ACC112 (cell line): Measurements from ENCODE around the gene PTPRM.
A peak's percentile ranks its signal among the peaks of the same experiment; 100 is the strongest.

Experiments
- H2AFZ ChIP-seq: fragments of 200-600 bp; sonication (generic); one replicate; pipeline ENCODE4 v1.6.0; 2017; ENCODE audit warnings: antibody characterized with exemption, low read length; ENCODE audit not compliant: unreplicated experiment
- H3K27ac ChIP-seq: fragments of 200-600 bp; sonication (generic); 2 replicates; pipeline ENCODE4 v1.5.1; 2014; ENCODE audit warnings: low read depth, mild to moderate bottlenecking, antibody characterized with exemption, low read length, moderate library complexity
- H3K27me3 ChIP-seq: fragments of 200-600 bp; sonication (generic); 2 replicates; pipeline ENCODE4 v1.6.1; 2014; ENCODE audit warnings: mild to moderate bottlenecking, antibody characterized with exemption, low read length, moderate library complexity, mixed read lengths; ENCODE audit not compliant: insufficient read depth
- H3K36me3 ChIP-seq: fragments of 200-600 bp; sonication (generic); 2 replicates; pipeline ENCODE4 v1.6.1; 2016; ENCODE audit warnings: mild to moderate bottlenecking, antibody characterized with exemption, low read length, moderate library complexity, mixed read lengths; ENCODE audit not compliant: insufficient read depth
- H3K4me1 ChIP-seq: fragments of 200-600 bp; sonication (generic); one replicate; pipeline ENCODE4 v1.6.1; 2016; ENCODE audit warnings: low read length, mixed read lengths; ENCODE audit not compliant: insufficient read depth, unreplicated experiment, control insufficient read depth
- H3K4me3 ChIP-seq: fragments of 200-600 bp; sonication (generic); 2 replicates; pipeline ENCODE4 v1.5.1; 2014; ENCODE audit warnings: mild to moderate bottlenecking, low read depth, low read length
- H3K79me2 ChIP-seq: fragments of 200-600 bp; sonication (generic); one replicate; pipeline ENCODE4 v1.6.0; 2016; ENCODE audit warnings: low read length; ENCODE audit not compliant: control insufficient read depth, unreplicated experiment, insufficient read depth

The PTPRM gene

GRCh38 chr18:8296886-8297616 lies 729.9 kb downstream of the PTPRM start:
- H3K36me3 ChIP-seq, result no peaks in the 10 kb centered on the region
- no peaks in the 10 kb centered on the region for H3K79me2 ChIP-seq
- H2AFZ ChIP-seq, result no peak overlapping the region
- H3K27ac ChIP-seq, result no peak overlapping the region
- H3K4me3 ChIP-seq, result no peak overlapping the region
- H3K4me1 ChIP-seq, result peaks cover 15% of the 10 kb centered on the region
- no peaks in the 10 kb centered on the region for H3K27me3 ChIP-seq

- Histone ChIP-seq H3K79me2 (no peaks in the 10 kb centered on the region), H3K4me1 (peaks cover 19% of the 10 kb centered on the region), H2AFZ (no peak overlapping the region), H3K27me3 (no peaks in the 10 kb centered on the region), H3K4me3 (no peak overlapping the region), H3K36me3 (no peaks in the 10 kb centered on the region), H3K27ac (no peak overlapping the region)
Observed at GRCh38 chr18:8298186-8298585, 731.1 kb downstream of the PTPRM start.

GRCh38 chr18:8299054-8299980 lies 732.2 kb downstream of the PTPRM start:
- Histone ChIP-seq H3K79me2 (no peaks in the 10 kb centered on the region), H3K36me3 (no peaks in the 10 kb centered on the region), H3K27me3 (no peaks in the 10 kb centered on the region), H2AFZ (no peak overlapping the region), H3K4me3 (no peak overlapping the region), H3K4me1 (peaks cover 25% of the 10 kb centered on the region), H3K27ac (no peak overlapping the region)

- H3K27me3 ChIP-seq, result no peaks in the 10 kb centered on the region
- no peak overlapping the region for H3K4me3 ChIP-seq
- H3K79me2 ChIP-seq, result no peaks in the 10 kb centered on the region
- H3K4me1 ChIP-seq, result peaks cover 25% of the 10 kb centered on the region
- no peak overlapping the region for H3K27ac ChIP-seq
- no peak overlapping the region for H2AFZ ChIP-seq
- H3K36me3 ChIP-seq, result no peaks in the 10 kb centered on the region
Observed at GRCh38 chr18:8300751-8301410, 733.8 kb downstream of the PTPRM start.

GRCh38 chr18:8301427-8302172 lies 734.5 kb downstream of the PTPRM start:
- H3K27me3 ChIP-seq, result no peaks in the 10 kb centered on the region
- H2AFZ ChIP-seq, result no peak overlapping the region
- H3K4me3 ChIP-seq, result no peak overlapping the region
- peaks cover 25% of the 10 kb centered on the region for H3K4me1 ChIP-seq
- H3K27ac ChIP-seq, result no peak overlapping the region
- H3K36me3 ChIP-seq, result no peaks in the 10 kb centered on the region
- H3K79me2 ChIP-seq, result no peaks in the 10 kb centered on the region

GRCh38 chr18:8303151-8303755 lies 736.1 kb downstream of the PTPRM start:
- no peaks in the 10 kb centered on the region for H3K27me3 ChIP-seq
- H3K4me1 ChIP-seq, result peaks cover 25% of the 10 kb centered on the region
- peak overlapping the region; percentile 8; the same call in 1 of the 2 replicates for H3K27ac ChIP-seq
- no peak overlapping the region for H3K4me3 ChIP-seq
- H2AFZ ChIP-seq, result no peak overlapping the region
- H3K79me2 ChIP-seq, result no peaks in the 10 kb centered on the region
- no peaks in the 10 kb centered on the region for H3K36me3 ChIP-seq

- Histone ChIP-seq H3K36me3 (no peaks in the 10 kb centered on the region), H3K27me3 (no peaks in the 10 kb centered on the region), H3K27ac (no peak overlapping the region), H3K79me2 (no peaks in the 10 kb centered on the region), H3K4me3 (no peak overlapping the region), H2AFZ (no peak overlapping the region), H3K4me1 (peaks cover 8% of the 10 kb centered on the region)
Observed at GRCh38 chr18:8307960-8308359, 740.8 kb downstream of the PTPRM start.

GRCh38 chr18:8313043-8313442 lies 745.9 kb downstream of the PTPRM start:
- Histone ChIP-seq H3K27ac (no peak overlapping the region), H3K4me1 (no peaks in the 10 kb centered on the region), H3K4me3 (no peak overlapping the region), H3K79me2 (no peaks in the 10 kb centered on the region), H2AFZ (no peak overlapping the region), H3K36me3 (no peaks in the 10 kb centered on the region), H3K27me3 (no peaks in the 10 kb centered on the region)

GRCh38 chr18:8314124-8314523 lies 747.0 kb downstream of the PTPRM start:
- H3K4me1 ChIP-seq, result no peaks in the 10 kb centered on the region
- no peak overlapping the region for H3K27ac ChIP-seq
- H3K36me3 ChIP-seq, result no peaks in the 10 kb centered on the region
- H3K79me2 ChIP-seq, result no peaks in the 10 kb centered on the region
- no peaks in the 10 kb centered on the region for H3K27me3 ChIP-seq
- no peak overlapping the region for H2AFZ ChIP-seq
- H3K4me3 ChIP-seq, result no peak overlapping the region
